Activated CD8-positive, alpha-beta T cell treated with anti-CD3 and anti-CD28 coated beads for 36 hours (primary cell): ENCODE data around the gene KCNA2. TPM values are rescaled to one million over a fixed set of nuclear protein-coding genes. Genes with fewer than 3 reads are reported as not detected.

Source experiments
- ATAC-seq: fragments of 200-7000 bp; cut with Tn5 transposase; one replicate; pipeline ENCODE4 v1.10.0; 2021; ENCODE audit warnings: mild to moderate bottlenecking, moderate library complexity
- CTCF ChIA-PET: fragments of 350-600 bp; sonication (Branson Sonifier 250); formaldehyde crosslinking; loops from one replicate; lab custom pipeline; 2021; ENCODE audit warnings: antibody characterized with exemption; lab: Charles Lee
- POLR2A ChIA-PET: fragments of 350-600 bp; sonication (Branson Sonifier 250); formaldehyde crosslinking; loops from one replicate; lab custom pipeline; 2021; ENCODE audit warnings: antibody characterized with exemption; lab: Charles Lee
- DNase-seq: peaks from one replicate; pipeline ENCODE4 v3.0.0-alpha.2; 2020
- H3K27ac Mint-ChIP-seq: one replicate; pipeline ENCODE4 v1.8.0; 2021; ENCODE audit warnings: mild to moderate bottlenecking, mixed read lengths
- H3K27me3 Mint-ChIP-seq: one replicate; pipeline ENCODE4 v1.8.0; 2021; ENCODE audit warnings: mixed read lengths
- H3K36me3 Mint-ChIP-seq: one replicate; pipeline ENCODE4 v1.8.0; 2021; ENCODE audit warnings: low read depth, mixed read lengths
- H3K4me1 Mint-ChIP-seq: one replicate; pipeline ENCODE4 v1.8.0; 2021; ENCODE audit warnings: low read depth, mixed read lengths
- H3K4me3 Mint-ChIP-seq: one replicate; pipeline ENCODE4 v1.8.0; 2021; ENCODE audit warnings: mild to moderate bottlenecking, moderate library complexity, mixed read lengths
- H3K9me3 Mint-ChIP-seq: one replicate; pipeline ENCODE4 v1.8.0; 2021; ENCODE audit warnings: mixed read lengths
- intact Hi-C: fragments of 100-400 bp; cut with micrococcal nuclease; formaldehyde crosslinking; loops from one replicate; pipeline ENCODE4 v1.10.0; 2022
- total RNA-seq, 2 experiments: library from RNA; stranded (reverse); gene quantifications; one replicate each; pipeline ENCODE4 v1.2.3, GENCODE V29; 2021
- TF ChIP-seq, protein P1 (sequence below): fragments of 200-600 bp; IDR thresholded peaks from one replicate; pipeline ENCODE4 v1.8.0; 2022; ENCODE audit warnings: antibody characterized with exemption, mild to moderate bottlenecking

KCNA2 gene
- total RNA-seq, 2 experiments from 2014 or later, result 0.02 to 0.14 TPM

DNA sequence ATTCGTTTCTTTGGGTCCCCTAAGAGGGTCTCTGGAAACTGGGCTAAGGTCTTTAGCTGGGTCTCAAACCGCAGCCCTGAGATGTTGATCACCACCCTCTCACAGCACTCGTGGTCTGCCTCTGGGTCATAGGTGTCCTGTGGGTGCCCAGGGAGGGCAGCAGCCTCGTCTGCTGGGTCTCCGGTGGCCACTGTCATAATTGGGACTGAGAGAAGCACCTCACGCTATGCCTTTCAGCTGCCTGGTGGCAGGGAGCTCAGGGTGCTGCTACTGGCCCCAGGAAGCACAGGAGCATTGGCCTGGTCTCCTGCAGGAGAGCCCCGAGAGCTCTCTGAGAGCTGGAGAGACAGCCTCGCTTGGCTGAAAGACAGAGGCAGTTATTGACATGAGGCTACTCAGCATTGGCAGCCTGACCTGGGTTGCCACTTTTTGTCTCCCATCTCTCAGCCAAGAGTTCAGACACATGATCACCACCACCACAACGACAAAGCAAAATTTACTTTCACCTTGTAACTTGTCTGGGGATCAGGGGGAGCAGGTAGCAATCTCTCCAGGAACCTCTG lies 1.5 kb downstream of the KCNA2 start:
- peaks cover 3% of the 10 kb centered on the region for H3K4me1 Mint-ChIP-seq
- ChIA-PET POLR2A (interaction anchor here (1.1 to 1.4 kb wide), 2 partner anchors 10 to 271 kb away, joined by 3 to 5 read pairs; no protein-coding TSS in a partner anchor), CTCF (interaction anchor here (1.0 to 4.6 kb wide), 6 partner anchors 15 to 176 kb away, joined by 3 to 35 read pairs (median 20); no protein-coding TSS in a partner anchor)
- ATAC-seq (no peak), DNase-seq (no peak)
- peaks cover 44% of the 10 kb centered on the region for H3K27me3 Mint-ChIP-seq
- no peaks in the 10 kb centered on the region for H3K36me3 Mint-ChIP-seq
- intact Hi-C loops, result no loop called here
- H3K27ac Mint-ChIP-seq, result no peak overlapping the region
- H3K4me3 Mint-ChIP-seq, result no peak overlapping the region
- no peaks in the 10 kb centered on the region for H3K9me3 Mint-ChIP-seq
- TF ChIP-seq, protein P1, sequence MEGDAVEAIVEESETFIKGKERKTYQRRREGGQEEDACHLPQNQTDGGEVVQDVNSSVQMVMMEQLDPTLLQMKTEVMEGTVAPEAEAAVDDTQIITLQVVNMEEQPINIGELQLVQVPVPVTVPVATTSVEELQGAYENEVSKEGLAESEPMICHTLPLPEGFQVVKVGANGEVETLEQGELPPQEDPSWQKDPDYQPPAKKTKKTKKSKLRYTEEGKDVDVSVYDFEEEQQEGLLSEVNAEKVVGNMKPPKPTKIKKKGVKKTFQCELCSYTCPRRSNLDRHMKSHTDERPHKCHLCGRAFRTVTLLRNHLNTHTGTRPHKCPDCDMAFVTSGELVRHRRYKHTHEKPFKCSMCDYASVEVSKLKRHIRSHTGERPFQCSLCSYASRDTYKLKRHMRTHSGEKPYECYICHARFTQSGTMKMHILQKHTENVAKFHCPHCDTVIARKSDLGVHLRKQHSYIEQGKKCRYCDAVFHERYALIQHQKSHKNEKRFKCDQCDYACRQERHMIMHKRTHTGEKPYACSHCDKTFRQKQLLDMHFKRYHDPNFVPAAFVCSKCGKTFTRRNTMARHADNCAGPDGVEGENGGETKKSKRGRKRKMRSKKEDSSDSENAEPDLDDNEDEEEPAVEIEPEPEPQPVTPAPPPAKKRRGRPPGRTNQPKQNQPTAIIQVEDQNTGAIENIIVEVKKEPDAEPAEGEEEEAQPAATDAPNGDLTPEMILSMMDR, result no peak

DNA sequence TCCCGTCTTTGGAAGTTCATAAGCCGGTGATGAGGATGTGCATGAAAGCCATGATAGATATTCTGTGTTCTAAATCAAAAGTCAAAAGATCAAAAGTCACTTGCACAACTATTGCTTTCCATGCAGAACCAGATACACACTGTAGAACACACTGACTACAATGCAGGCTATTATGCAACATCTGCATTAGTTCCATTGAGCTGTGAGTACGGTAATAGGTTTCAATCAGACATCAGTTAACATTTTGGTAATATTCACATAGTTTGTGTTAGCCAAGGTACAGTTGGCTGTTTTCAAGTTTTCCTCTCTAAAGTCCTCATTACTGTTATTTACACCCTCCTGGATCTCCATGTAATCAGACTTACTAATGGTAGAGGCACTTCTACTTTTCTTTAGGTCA lies 3.1 kb downstream of the KCNA2 start:
- Mint-ChIP-seq H3K27me3 (peaks cover 35% of the 10 kb centered on the region), H3K27ac (no peak overlapping the region), H3K36me3 (no peaks in the 10 kb centered on the region), H3K9me3 (no peaks in the 10 kb centered on the region), H3K4me1 (peaks cover 3% of the 10 kb centered on the region), H3K4me3 (no peak overlapping the region)
- ChIA-PET POLR2A (no interaction called here), CTCF (interaction anchor here (1.0 to 1.3 kb wide), 3 partner anchors 11 to 178 kb away, joined by 3 to 6 read pairs (median 3); no protein-coding TSS in a partner anchor)
- intact Hi-C loops, result no loop called here
- no peak for DNase-seq
- TF ChIP-seq, protein P1, result no peak
- ATAC-seq, result no peak

DNA sequence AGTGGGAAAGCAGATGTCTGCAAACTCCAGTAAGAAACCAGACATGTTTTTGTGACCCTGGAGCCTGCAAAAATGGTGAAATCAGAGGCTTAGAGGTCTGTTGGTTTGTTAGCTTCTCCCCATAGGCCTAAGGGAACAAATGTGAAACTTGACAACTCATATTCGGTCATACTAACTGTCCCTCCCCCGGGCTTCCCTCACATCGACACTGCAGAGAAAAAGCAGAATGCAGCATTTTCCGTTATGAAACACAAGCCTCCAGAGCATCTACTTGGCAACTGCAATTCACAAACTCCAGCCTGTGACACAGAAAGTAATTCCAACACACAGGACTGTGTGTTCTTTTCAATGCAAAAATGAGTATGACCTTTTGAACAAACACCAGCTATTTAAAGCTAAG lies 3.7 kb downstream of the KCNA2 start:
- Mint-ChIP-seq H3K27ac (no peak overlapping the region), H3K36me3 (no peaks in the 10 kb centered on the region), H3K9me3 (no peaks in the 10 kb centered on the region), H3K4me3 (no peak overlapping the region), H3K4me1 (peaks cover 3% of the 10 kb centered on the region), H3K27me3 (peaks cover 31% of the 10 kb centered on the region)
- DNase-seq (no peak), ATAC-seq (no peak)
- intact Hi-C loops, result no loop called here
- CTCF ChIA-PET, result interaction anchor here (1.0 to 1.3 kb wide), 3 partner anchors 12 to 178 kb away, joined by 3 to 6 read pairs (median 3); no protein-coding TSS in a partner anchor
- TF ChIP-seq, protein P1, result no peak
- POLR2A ChIA-PET, result no interaction called here

DNA sequence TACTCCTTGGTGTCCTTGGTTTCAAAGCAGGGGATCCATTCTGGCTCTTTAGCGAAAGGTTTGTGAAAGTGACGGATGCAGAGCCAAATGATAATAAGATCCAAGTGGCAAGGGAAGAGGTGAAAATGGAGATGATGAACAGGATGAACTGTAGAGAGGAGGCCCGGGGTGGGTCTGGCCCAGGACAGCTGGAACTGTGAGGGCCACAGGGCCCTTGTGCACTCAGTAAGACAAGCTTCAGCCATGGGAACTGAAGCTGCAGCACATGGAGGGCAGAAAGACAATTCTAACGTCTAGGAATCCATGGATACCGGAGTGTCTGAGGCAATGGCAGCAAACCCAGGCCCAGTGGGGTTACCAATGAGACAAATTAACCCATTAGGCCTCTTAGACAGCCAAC lies 4.8 kb downstream of the KCNA2 start:
- no peak for DNase-seq
- ChIA-PET CTCF (interaction anchor here (1.1 kb wide), 2 partner anchors 22 to 33 kb away, joined by 3 read pairs; no protein-coding TSS in a partner anchor), POLR2A (no interaction called here)
- intact Hi-C loops, result no loop called here
- Mint-ChIP-seq H3K4me1 (peaks cover 3% of the 10 kb centered on the region), H3K27me3 (peaks cover 25% of the 10 kb centered on the region), H3K27ac (no peak overlapping the region), H3K9me3 (no peaks in the 10 kb centered on the region), H3K4me3 (no peak overlapping the region), H3K36me3 (no peaks in the 10 kb centered on the region)
- ATAC-seq, result no peak
- TF ChIP-seq, protein P1, result no peak

DNA sequence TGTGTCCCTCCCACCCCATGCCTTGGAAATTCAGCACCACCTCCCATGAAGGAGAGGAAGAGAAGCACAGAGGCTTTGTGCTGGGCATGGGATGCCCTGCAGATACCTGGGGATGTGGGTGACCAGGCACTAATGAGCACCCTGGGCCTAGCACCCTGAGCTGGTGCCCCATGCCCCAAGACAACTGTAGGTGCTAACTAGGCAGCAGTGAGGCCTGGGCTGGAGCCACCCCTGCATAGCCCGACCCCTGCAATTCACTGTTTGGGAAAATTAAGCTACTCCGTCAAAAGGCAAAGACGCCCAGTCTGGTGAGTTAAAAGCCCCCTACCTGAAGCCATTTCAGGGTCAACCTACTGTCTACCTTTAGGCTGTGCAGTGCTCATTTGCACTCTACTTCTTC lies 5.4 kb downstream of the KCNA2 start:
- Mint-ChIP-seq H3K27ac (no peak overlapping the region), H3K4me1 (no peaks in the 10 kb centered on the region), H3K36me3 (no peaks in the 10 kb centered on the region), H3K4me3 (no peak overlapping the region), H3K27me3 (peaks cover 21% of the 10 kb centered on the region), H3K9me3 (no peaks in the 10 kb centered on the region)
- ATAC-seq, result no peak
- CTCF ChIA-PET, result interaction anchor here (1.1 kb wide), 2 partner anchors 22 to 32 kb away, joined by 3 read pairs; no protein-coding TSS in a partner anchor
- intact Hi-C loops, result no loop called here
- no peak for DNase-seq
- POLR2A ChIA-PET, result no interaction called here
- TF ChIP-seq, protein P1, result no peak
